HepG2 (cell line): ENCODE measurements around the gene GPER1. TPM values are rescaled to one million over a fixed set of nuclear protein-coding genes. Genes with fewer than 3 reads are reported as not detected.

Experiments
- BORCS8-MEF2B ChIP-seq: sonication (generic); formaldehyde crosslinking; IDR thresholded peaks from 2 replicates; pipeline ENCODE4 v1.8.0; 2022; ENCODE audit warnings: mild to moderate bottlenecking, missing genetic modification reagents
- ETV5 ChIP-seq: IDR thresholded peaks from 2 replicates; pipeline ENCODE4 v1.6.1; 2018; ENCODE audit warnings: missing biosample characterization, missing genetic modification reagents, inconsistent platforms, borderline replicate concordance
- FOXA3 ChIP-seq: IDR thresholded peaks from 2 replicates; pipeline ENCODE4 v1.6.1; 2016; ENCODE audit warnings: missing genetic modification reagents, missing compliant biosample characterization
- GABPA ChIP-seq, 2 experiments: IDR thresholded peaks; 2 replicates each; pipeline ENCODE4 v1.6.1; 2011 to 2016; ENCODE audit warnings: low read depth in 2 of 2, low read length in 1 of 2, missing biosample characterization in 1 of 2, missing genetic modification characterization in 1 of 2
- HOXA5 ChIP-seq: sonication (generic); formaldehyde crosslinking; IDR thresholded peaks from 2 replicates; pipeline ENCODE4 v1.4.0; 2020; ENCODE audit warnings: missing genetic modification reagents
- JUND ChIP-seq: sonication (generic); formaldehyde crosslinking; IDR thresholded peaks from 2 replicates; pipeline ENCODE4 v1.8.0; 2022; ENCODE audit warnings: mild to moderate bottlenecking, missing genetic modification reagents
- KAT7 ChIP-seq: IDR thresholded peaks from 2 replicates; pipeline ENCODE4 v1.6.1; 2018; ENCODE audit warnings: borderline replicate concordance, missing compliant biosample characterization
- MED1 ChIP-seq: sonication (generic); formaldehyde crosslinking; IDR thresholded peaks from 2 replicates; pipeline ENCODE4 v1.4.0; 2020; ENCODE audit warnings: missing genetic modification reagents
- NR2F6 ChIP-seq, 2 experiments: IDR thresholded peaks; 2 replicates each; pipeline ENCODE4 v1.6.1; 2016; ENCODE audit warnings: antibody characterized with exemption in 1 of 2, mild to moderate bottlenecking in 1 of 2
- POGZ ChIP-seq: sonication (generic); formaldehyde crosslinking; IDR thresholded peaks from 2 replicates; pipeline ENCODE4 v1.4.0; 2020; ENCODE audit warnings: mild to moderate bottlenecking, missing genetic modification reagents
- POLR2A ChIP-seq, 2 experiments: IDR thresholded peaks; 2 replicates each; pipeline ENCODE4 v1.6.1; 2011; ENCODE audit warnings: low read depth in 2 of 2, low read length in 2 of 2, mild to moderate bottlenecking in 1 of 2, moderate library complexity in 1 of 2; ENCODE audit not compliant: insufficient read depth in 1 of 2
- RARA ChIP-seq: IDR thresholded peaks from 2 replicates; pipeline ENCODE4 v1.6.1; 2016; ENCODE audit warnings: missing genetic modification reagents, missing compliant biosample characterization
- RBFOX2 ChIP-seq: fragments of 200-400 bp; formaldehyde crosslinking; IDR thresholded peaks from 2 replicates; pipeline ENCODE4 v1.6.1; 2017; ENCODE audit warnings: low read depth, mild to moderate bottlenecking, low read length
- SMAD9 ChIP-seq: sonication (generic); formaldehyde crosslinking; IDR thresholded peaks from 2 replicates; pipeline ENCODE4 v1.5.1; 2020; ENCODE audit warnings: mild to moderate bottlenecking, missing genetic modification reagents
- SP1 ChIP-seq, 2 experiments: fragments of 450-650 bp in 1 of 2; sonication (generic) in 1 of 2; formaldehyde crosslinking in 1 of 2; IDR thresholded peaks; 2 replicates each; pipeline versions ENCODE4 v1.4.0 to v1.6.1; 2016 to 2020; ENCODE audit warnings: missing genetic modification reagents in 1 of 2
- TBX2 ChIP-seq: sonication (generic); formaldehyde crosslinking; IDR thresholded peaks from 2 replicates; pipeline ENCODE4 v1.5.0; 2020; ENCODE audit warnings: missing genetic modification reagents, mild to moderate bottlenecking, borderline replicate concordance
- ZNF274 ChIP-seq: sonication (generic); formaldehyde crosslinking; IDR thresholded peaks from 2 replicates; pipeline ENCODE4 v1.5.1; 2020; ENCODE audit warnings: mild to moderate bottlenecking, missing genetic modification reagents
- ZNF282 ChIP-seq: fragments of 450-650 bp; IDR thresholded peaks from 2 replicates; pipeline ENCODE4 v1.6.1; 2018; ENCODE audit not compliant: partially characterized antibody
- polyA plus RNA-seq, 8 experiments: library from polyadenylated mRNA; depleted of rRNA in 3 of 8; stranded (reverse) in 7 of 8; unstranded in 1 of 8; fragments of >200 nt; fragmentation: Illumina TruSeq in 4 of 8; extraction: Trizol in 4 of 8; gene quantifications; 2 replicates each; pipeline versions ENCODE4 v1.2.1 to v1.2.3, GENCODE V29; 2011 to 2016; ENCODE audit warnings: low read depth in 4 of 8, missing spikeins in 1 of 8, mixed read lengths in 1 of 8; ENCODE audit not compliant: insufficient read depth in 1 of 8
- total RNA-seq, 5 experiments: library from RNA; depleted of rRNA; stranded (reverse); fragments of >200 nt; fragmentation: Illumina TruSeq; extraction: Trizol; gene quantifications; 2 replicates each; pipeline ENCODE4 v1.2.3, GENCODE V29; 2016; ENCODE audit warnings: low read depth in 1 of 5
- TF ChIP-seq, protein P1 (sequence below): sonication (generic); formaldehyde crosslinking; IDR thresholded peaks from 2 replicates; pipeline ENCODE4 v1.9.0; 2022; ENCODE audit warnings: low read depth, missing genetic modification reagents
- TF ChIP-seq, protein P2 (sequence below): IDR thresholded peaks from 2 replicates; pipeline ENCODE4 v1.6.1; 2016; ENCODE audit warnings: missing compliant biosample characterization, missing genetic modification reagents, borderline replicate concordance
- TF ChIP-seq, protein P3 (sequence below): sonication (generic); formaldehyde crosslinking; IDR thresholded peaks from 2 replicates; pipeline ENCODE4 v1.5.0; 2020; ENCODE audit warnings: mild to moderate bottlenecking, missing genetic modification reagents, borderline replicate concordance
- TF ChIP-seq, protein P4 (sequence below): sonication (generic); formaldehyde crosslinking; IDR thresholded peaks from 2 replicates; pipeline ENCODE4 v1.4.0; 2020; ENCODE audit warnings: missing genetic modification reagents
- TF ChIP-seq, protein P5 (sequence below): sonication (generic); formaldehyde crosslinking; IDR thresholded peaks from 2 replicates; pipeline ENCODE4 v1.5.0; 2020; ENCODE audit warnings: missing genetic modification reagents

Gene GPER1
- total and polyA plus RNA-seq, 2 of the 13 experiments (the other 11 are each of a cell fraction or from before 2014, with no cell fraction given) = 12.7 to 19.7 TPM

DNA sequence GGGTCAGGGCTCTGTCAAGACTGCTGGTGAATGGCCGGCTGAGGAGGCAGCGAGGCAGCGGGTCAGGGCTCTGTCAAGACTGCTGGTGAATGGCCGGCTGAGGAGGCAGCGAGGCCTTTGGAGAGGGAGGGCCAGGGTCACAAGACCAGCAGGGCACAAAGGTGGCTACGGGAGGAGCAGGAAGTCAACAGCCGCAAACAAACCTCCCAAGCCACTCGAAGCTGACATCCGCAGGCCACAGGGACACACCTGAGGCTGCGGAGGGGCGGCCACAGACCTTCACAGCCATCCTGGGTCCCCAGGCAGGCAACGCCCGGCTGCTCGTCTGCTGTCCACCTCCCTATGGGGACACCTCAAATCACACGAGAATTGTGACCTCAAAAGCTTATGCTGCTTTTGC, 8.9 kb upstream of the GPER1 start (continued):
- TF ChIP-seq, protein P1, sequence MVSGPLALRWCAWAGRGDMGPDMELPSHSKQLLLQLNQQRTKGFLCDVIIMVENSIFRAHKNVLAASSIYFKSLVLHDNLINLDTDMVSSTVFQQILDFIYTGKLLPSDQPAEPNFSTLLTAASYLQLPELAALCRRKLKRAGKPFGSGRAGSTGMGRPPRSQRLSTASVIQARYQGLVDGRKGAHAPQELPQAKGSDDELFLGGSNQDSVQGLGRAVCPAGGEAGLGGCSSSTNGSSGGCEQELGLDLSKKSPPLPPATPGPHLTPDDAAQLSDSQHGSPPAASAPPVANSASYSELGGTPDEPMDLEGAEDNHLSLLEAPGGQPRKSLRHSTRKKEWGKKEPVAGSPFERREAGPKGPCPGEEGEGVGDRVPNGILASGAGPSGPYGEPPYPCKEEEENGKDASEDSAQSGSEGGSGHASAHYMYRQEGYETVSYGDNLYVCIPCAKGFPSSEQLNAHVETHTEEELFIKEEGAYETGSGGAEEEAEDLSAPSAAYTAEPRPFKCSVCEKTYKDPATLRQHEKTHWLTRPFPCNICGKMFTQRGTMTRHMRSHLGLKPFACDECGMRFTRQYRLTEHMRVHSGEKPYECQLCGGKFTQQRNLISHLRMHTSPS (CRISPR knock-in tag) = peak; percentile 22; the same call in 1 of the 2 replicates
- TF ChIP-seq SP1 (IDR thresholded peaks at IDR 0.05) = no peak
- no peak for TF ChIP-seq SP1 (CRISPR knock-in tag; IDR thresholded peaks at IDR 0.05)
- no peak for TF ChIP-seq HOXA5 (CRISPR knock-in tag)
- TF ChIP-seq KAT7 (CRISPR knock-in tag) = no peak
- TF ChIP-seq, protein P2, sequence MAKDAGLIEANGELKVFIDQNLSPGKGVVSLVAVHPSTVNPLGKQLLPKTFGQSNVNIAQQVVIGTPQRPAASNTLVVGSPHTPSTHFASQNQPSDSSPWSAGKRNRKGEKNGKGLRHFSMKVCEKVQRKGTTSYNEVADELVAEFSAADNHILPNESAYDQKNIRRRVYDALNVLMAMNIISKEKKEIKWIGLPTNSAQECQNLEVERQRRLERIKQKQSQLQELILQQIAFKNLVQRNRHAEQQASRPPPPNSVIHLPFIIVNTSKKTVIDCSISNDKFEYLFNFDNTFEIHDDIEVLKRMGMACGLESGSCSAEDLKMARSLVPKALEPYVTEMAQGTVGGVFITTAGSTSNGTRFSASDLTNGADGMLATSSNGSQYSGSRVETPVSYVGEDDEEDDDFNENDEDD = peak; percentile 38; the same call in 1 of the 2 replicates
- TF ChIP-seq RBFOX2 = no peak
- TF ChIP-seq NR2F6 (IDR thresholded peaks at IDR 0.05) = peak; percentile 15; the same call in 1 of the 2 replicates
- 0 out of 2 replicates have a peak, but pooled peaks have one; percentile 64 for TF ChIP-seq NR2F6 (CRISPR knock-in tag; IDR thresholded peaks at IDR 0.05)
- no peak for TF ChIP-seq JUND (CRISPR knock-in tag)
- 0 out of 2 replicates have a peak, but pooled peaks have one; percentile 17 for TF ChIP-seq POGZ (CRISPR knock-in tag)
- TF ChIP-seq ETV5 = peak; percentile 82
- TF ChIP-seq ZNF282 = no peak
- TF ChIP-seq RARA (CRISPR knock-in tag) = peak; percentile 45; the same call in 1 of the 2 replicates
- TF ChIP-seq FOXA3 (CRISPR knock-in tag) = peak; percentile 51
- TF ChIP-seq, protein P3, sequence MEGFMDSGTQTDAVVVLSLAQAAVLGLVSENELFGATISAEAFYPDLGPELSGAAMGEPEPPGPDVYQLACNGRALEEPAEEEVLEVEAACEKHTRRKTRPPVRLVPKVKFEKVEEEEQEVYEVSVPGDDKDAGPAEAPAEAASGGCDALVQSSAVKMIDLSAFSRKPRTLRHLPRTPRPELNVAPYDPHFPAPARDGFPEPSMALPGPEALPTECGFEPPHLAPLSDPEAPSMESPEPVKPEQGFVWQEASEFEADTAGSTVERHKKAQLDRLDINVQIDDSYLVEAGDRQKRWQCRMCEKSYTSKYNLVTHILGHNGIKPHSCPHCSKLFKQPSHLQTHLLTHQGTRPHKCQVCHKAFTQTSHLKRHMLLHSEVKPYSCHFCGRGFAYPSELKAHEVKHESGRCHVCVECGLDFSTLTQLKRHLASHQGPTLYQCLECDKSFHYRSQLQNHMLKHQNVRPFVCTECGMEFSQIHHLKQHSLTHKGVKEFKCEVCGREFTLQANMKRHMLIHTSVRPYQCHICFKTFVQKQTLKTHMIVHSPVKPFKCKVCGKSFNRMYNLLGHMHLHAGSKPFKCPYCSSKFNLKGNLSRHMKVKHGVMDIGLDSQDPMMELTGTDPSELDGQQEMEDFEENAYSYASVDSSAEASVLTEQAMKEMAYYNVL (CRISPR knock-in tag) = 0 out of 2 replicates have a peak, but pooled peaks have one; percentile 20
- no peak for TF ChIP-seq ZNF274 (CRISPR knock-in tag)
- no peak for TF ChIP-seq SMAD9 (CRISPR knock-in tag)
- TF ChIP-seq, protein P4, sequence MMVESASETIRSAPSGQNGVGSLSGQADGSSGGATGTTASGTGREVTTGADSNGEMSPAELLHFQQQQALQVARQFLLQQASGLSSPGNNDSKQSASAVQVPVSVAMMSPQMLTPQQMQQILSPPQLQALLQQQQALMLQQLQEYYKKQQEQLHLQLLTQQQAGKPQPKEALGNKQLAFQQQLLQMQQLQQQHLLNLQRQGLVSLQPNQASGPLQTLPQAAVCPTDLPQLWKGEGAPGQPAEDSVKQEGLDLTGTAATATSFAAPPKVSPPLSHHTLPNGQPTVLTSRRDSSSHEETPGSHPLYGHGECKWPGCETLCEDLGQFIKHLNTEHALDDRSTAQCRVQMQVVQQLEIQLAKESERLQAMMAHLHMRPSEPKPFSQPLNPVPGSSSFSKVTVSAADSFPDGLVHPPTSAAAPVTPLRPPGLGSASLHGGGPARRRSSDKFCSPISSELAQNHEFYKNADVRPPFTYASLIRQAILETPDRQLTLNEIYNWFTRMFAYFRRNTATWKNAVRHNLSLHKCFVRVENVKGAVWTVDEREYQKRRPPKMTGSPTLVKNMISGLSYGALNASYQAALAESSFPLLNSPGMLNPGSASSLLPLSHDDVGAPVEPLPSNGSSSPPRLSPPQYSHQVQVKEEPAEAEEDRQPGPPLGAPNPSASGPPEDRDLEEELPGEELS (CRISPR knock-in tag) = peak; percentile 37; the same call in 1 of the 2 replicates
- TF ChIP-seq POLR2A (IDR thresholded peaks at IDR 0.05; ENCODE audit: insufficient read depth in 1 of 2, low read depth in 2 of 2, low read length in 2 of 2) = 0 out of 4 replicates have a peak, but pooled peaks of 1 of the 2 experiments have one; percentile 36
- TF ChIP-seq BORCS8-MEF2B (CRISPR knock-in tag) = no peak
- peak; percentile 24; the same call in 1 of the 2 replicates for TF ChIP-seq TBX2 (CRISPR knock-in tag)
- 0 out of 2 replicates have a peak, but pooled peaks have one; percentile 40 for TF ChIP-seq MED1 (CRISPR knock-in tag)
- TF ChIP-seq, protein P5, sequence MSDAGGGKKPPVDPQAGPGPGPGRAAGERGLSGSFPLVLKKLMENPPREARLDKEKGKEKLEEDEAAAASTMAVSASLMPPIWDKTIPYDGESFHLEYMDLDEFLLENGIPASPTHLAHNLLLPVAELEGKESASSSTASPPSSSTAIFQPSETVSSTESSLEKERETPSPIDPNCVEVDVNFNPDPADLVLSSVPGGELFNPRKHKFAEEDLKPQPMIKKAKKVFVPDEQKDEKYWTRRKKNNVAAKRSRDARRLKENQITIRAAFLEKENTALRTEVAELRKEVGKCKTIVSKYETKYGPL (CRISPR knock-in tag) = no peak
- no peak for TF ChIP-seq GABPA (IDR thresholded peaks at IDR 0.05; ENCODE audit: low read depth, low read length)
- 0 out of 2 replicates have a peak, but pooled peaks have one; percentile 47 for TF ChIP-seq GABPA (CRISPR knock-in tag; IDR thresholded peaks at IDR 0.05; ENCODE audit: low read depth)
